ENCODE results near the gene KRT76. TPM values are rescaled to one million over a fixed set of nuclear protein-coding genes. Genes with fewer than 3 reads are reported as not detected.

The KRT76 gene
- total RNA-seq, result not detected in 2 replicates

DNA sequence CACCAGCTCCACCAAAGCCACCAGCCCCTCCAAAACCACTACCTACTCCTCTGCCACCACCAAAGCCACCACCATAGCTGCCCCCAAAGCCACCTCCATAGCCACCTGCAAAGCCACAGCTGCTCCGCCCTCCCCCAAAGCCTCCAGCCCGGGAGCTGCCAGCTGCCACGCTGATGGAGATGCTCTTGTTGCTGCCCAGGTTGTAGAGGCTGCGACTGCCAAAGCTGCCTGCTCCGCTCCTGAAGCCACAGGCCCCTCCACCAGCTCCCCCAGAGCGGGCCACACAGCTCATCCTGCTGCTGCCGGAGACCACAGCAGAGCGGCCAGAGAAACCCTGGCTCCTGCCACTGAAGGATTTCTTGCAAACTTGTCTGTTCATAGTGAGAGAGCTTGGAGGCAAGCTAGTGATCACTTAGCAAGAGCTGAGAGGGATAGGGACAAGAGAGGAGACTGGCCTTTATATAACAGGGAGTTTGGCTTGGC lies at the start of gene KRT76:
Gene KRT76 (minus strand): TSS at position 433 of the 483 bp plus-strand sequence. CDS start 54 bp downstream, at position 379.

DNA sequence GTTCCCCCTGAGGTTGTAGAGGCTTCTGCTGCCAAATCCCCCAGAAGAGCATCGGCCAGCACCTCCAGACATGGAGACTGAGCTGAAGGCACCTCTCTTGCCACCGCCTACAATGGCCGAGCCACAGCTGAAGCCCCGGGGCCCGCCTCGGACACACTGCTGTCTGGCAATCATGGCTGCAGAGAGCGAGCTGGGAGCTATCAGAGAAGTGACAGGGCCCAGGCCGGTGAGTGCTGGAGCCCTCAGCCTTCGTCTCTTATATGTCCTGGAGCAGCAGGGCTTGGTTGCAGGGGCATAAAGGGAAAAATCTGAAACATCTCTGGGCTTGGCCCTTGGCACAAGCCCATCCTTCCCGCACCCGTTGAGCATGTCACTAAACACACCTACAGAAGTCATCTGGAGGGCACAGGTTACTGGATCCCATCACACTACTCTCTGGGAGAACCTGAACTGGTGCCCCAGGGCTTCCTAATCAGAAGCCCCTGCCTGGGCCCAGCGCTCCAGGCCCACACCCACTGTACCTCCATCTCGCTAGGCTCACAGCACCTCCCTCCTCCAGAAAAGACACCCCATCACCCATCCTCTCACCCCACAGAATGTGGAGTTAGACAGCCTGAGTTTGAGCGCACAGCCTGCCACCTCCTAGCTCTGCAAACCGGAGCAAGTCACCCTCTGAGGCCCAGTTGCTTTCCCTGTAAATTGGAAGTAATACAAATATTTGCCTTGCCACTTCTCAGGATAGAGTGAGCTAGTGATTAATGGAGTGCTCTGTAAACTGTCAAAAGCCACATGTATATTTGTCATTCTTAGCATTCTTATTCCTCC lies 37.0 kb upstream of the KRT76 start, which contains the start of gene KRT4:
Gene KRT4 (minus strand): TSS at position 232 of the 825 bp plus-strand sequence. CDS start 58 bp downstream, at position 174.

DNA sequence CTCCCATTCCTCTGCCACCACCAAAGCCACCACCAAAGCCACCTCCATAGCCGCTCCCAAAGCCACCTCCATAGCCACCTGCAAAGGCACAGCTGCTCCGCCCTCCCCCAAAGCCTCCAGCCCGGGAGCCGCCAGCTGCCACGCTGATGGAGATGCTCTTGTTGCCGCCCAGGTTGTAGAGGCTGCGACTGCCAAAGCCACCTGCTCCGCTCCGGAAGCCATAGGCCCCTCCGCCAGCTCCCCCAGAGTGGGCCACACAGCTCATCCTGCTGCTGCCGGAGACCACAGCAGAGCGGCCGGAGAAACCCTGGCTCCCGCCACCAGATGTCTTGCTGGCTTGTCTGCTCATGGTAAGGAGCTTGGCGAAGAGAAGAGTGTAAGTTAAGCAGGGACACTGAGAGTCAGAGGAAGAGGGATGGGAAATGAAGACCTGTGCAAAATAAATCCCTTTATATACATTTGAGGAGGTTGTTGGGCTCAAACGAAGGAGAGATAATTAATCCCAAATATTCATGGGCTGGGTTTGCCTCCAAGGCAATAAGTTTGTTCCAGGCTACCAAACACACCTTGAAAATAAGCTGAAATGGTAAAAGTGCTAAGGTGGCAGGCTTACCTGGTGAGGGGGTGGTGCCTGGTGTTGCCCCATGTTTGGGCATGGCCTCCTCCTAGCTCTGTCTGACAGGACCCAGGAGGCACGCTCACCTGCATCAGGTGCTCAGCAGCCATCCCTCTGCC lies 18.7 kb upstream of the KRT76 start, which contains the start of gene KRT3:
Gene KRT3 (minus strand): TSS at position 424 of the 735 bp plus-strand sequence. CDS start 75 bp downstream, at position 349.

Other genes with a start within 250 kb of the KRT76 start
- not detected in 2 replicates for gene KRT71, start 224.2 kb downstream of the KRT76 start, total RNA-seq
- not detected in 2 replicates for gene KRT74, start 203.5 kb downstream of the KRT76 start, total RNA-seq
- not detected in 2 replicates for gene KRT72, start 175.9 kb downstream of the KRT76 start, total RNA-seq
- gene KRT73, start 158.8 kb downstream of the KRT76 start, total RNA-seq, result not detected in 2 replicates
- gene KRT2, start 125.1 kb downstream of the KRT76 start, total RNA-seq, result not detected in 2 replicates
- gene KRT1, start 96.9 kb downstream of the KRT76 start, total RNA-seq, result not detected in 2 replicates
- not detected in 2 replicates for gene KRT77, start 73.8 kb downstream of the KRT76 start, total RNA-seq
- not detected in 2 replicates for gene KRT3, start 18.8 kb upstream of the KRT76 start, total RNA-seq
- gene KRT4, start 36.8 kb upstream of the KRT76 start, total RNA-seq, result under 0.01 TPM in 1 of 2 replicates, not detected in the other
- gene KRT79, start 57.0 kb upstream of the KRT76 start, total RNA-seq, result not detected in 2 replicates
- gene KRT78, start 71.6 kb upstream of the KRT76 start, total RNA-seq, result not detected in 2 replicates
- gene KRT8, start 127.7 kb upstream of the KRT76 start, total RNA-seq, result 7.7 and 9.7 TPM in 2 replicates
- 34.6 and 35.4 TPM in 2 replicates for gene KRT18, start 171.8 kb upstream of the KRT76 start, total RNA-seq
- gene EIF4B, start 229.1 kb upstream of the KRT76 start, total RNA-seq, result 985 and 1,506 TPM in 2 replicates